H9 (cell line): ENCODE data around the gene CDC20. TPM values are rescaled to one million over a fixed set of nuclear protein-coding genes. Genes with fewer than 3 reads are reported as not detected.

Experiments used
- DNase-seq: peaks from one replicate; pipeline ENCODE4 v3.0.0-alpha.2; 2017
- H2AFZ ChIP-seq: one replicate; pipeline ENCODE4 v1.6.1; 2013; ENCODE audit warnings: mild to moderate bottlenecking, low read length, control low read depth, moderate library complexity
- H2AK5ac ChIP-seq: 2 replicates; pipeline ENCODE4 v1.6.1; 2013; ENCODE audit warnings: low read length, control low read depth, mixed read lengths; ENCODE audit not compliant: insufficient read length
- H2BK120ac ChIP-seq: one replicate; pipeline ENCODE4 v1.6.1; 2013; ENCODE audit warnings: low read depth, mild to moderate bottlenecking, low read length, control low read depth, inconsistent platforms; ENCODE audit not compliant: poor library complexity, severe bottlenecking
- H2BK12ac ChIP-seq: 2 replicates; pipeline ENCODE4 v1.6.1; 2013; ENCODE audit warnings: low read length, control low read depth, mixed read lengths, low read depth; ENCODE audit not compliant: insufficient read length
- H2BK15ac ChIP-seq: 2 replicates; pipeline ENCODE4 v1.6.1; 2013; ENCODE audit warnings: low read depth, low read length, control low read depth
- H2BK20ac ChIP-seq: one replicate; pipeline ENCODE4 v1.6.1; 2013; ENCODE audit warnings: low read depth, mild to moderate bottlenecking, low read length, control low read depth, inconsistent platforms; ENCODE audit not compliant: poor library complexity, severe bottlenecking
- H2BK5ac ChIP-seq: 2 replicates; pipeline ENCODE4 v1.6.1; 2013; ENCODE audit warnings: low read length, control low read depth, mixed read lengths; ENCODE audit not compliant: insufficient read length
- H3K14ac ChIP-seq: 2 replicates; pipeline ENCODE4 v1.6.1; 2013; ENCODE audit warnings: low read length, control low read depth; ENCODE audit not compliant: insufficient read depth
- H3K18ac ChIP-seq: 2 replicates; pipeline ENCODE4 v1.6.1; 2013; ENCODE audit warnings: low read depth, mild to moderate bottlenecking, mixed read lengths, low read length, control low read depth; ENCODE audit not compliant: insufficient read length
- H3K23ac ChIP-seq: 2 replicates; pipeline ENCODE4 v1.6.1; 2013; ENCODE audit warnings: low read length, control low read depth, mixed read lengths, low read depth; ENCODE audit not compliant: insufficient read length
- H3K23me2 ChIP-seq: 2 replicates; pipeline ENCODE4 v1.6.1; 2013; ENCODE audit warnings: low read depth, mild to moderate bottlenecking, mixed read lengths, low read length, control low read depth; ENCODE audit not compliant: insufficient read length, poor library complexity, severe bottlenecking
- H3K27ac ChIP-seq: 2 replicates; pipeline ENCODE4 v1.5.1; 2013; ENCODE audit warnings: low read length, control low read depth, mixed read lengths, low read depth; ENCODE audit not compliant: insufficient read length
- H3K27me3 ChIP-seq: 2 replicates; pipeline ENCODE4 v1.6.1; 2013; ENCODE audit warnings: low read length, control low read depth, inconsistent platforms; ENCODE audit not compliant: insufficient read depth
- H3K4ac ChIP-seq: 2 replicates; pipeline ENCODE4 v1.6.1; 2013; ENCODE audit warnings: low read depth, mild to moderate bottlenecking, control low read depth, inconsistent platforms, low read length, moderate library complexity
- H3K4me1 ChIP-seq: 2 replicates; pipeline ENCODE4 v1.6.1; 2013; ENCODE audit warnings: low read length, control low read depth, inconsistent platforms; ENCODE audit not compliant: insufficient read depth
- H3K4me2 ChIP-seq: 2 replicates; pipeline ENCODE4 v1.6.1; 2013; ENCODE audit warnings: low read length, control low read depth, mixed read lengths; ENCODE audit not compliant: insufficient read length, insufficient read depth
- H3K56ac ChIP-seq: 2 replicates; pipeline ENCODE4 v1.6.1; 2013; ENCODE audit warnings: low read depth, mild to moderate bottlenecking, mixed read lengths, low read length, control low read depth; ENCODE audit not compliant: insufficient read length
- H3K79me1 ChIP-seq: 2 replicates; pipeline ENCODE4 v1.6.1; 2013; ENCODE audit warnings: low read depth, mild to moderate bottlenecking, moderate library complexity, low read length, control low read depth, inconsistent platforms; ENCODE audit not compliant: insufficient read depth, poor library complexity, severe bottlenecking
- H3K79me2 ChIP-seq: 2 replicates; pipeline ENCODE4 v1.6.1; 2013; ENCODE audit warnings: low read length, control low read depth, inconsistent platforms; ENCODE audit not compliant: insufficient read depth
- H3K9ac ChIP-seq: 2 replicates; pipeline ENCODE4 v1.6.1; 2013; ENCODE audit warnings: low read length, control low read depth, mixed read lengths; ENCODE audit not compliant: insufficient read length; ENCODE audit errors: extremely low read depth
- H3K9me3 ChIP-seq: one replicate; pipeline ENCODE4 v1.6.1; 2013; ENCODE audit warnings: low read depth, low read length, inconsistent platforms; ENCODE audit not compliant: control insufficient read depth
- H3T11ph ChIP-seq: one replicate; pipeline ENCODE4 v1.6.1; 2013; ENCODE audit warnings: mild to moderate bottlenecking, low read length, control low read depth, inconsistent platforms
- H4K20me1 ChIP-seq: one replicate; pipeline ENCODE4 v1.6.1; 2013; ENCODE audit not compliant: control insufficient read depth, insufficient read length, insufficient read depth
- H4K5ac ChIP-seq: 2 replicates; pipeline ENCODE4 v1.6.1; 2013; ENCODE audit warnings: low read depth, mild to moderate bottlenecking, mixed read lengths, low read length, control low read depth; ENCODE audit not compliant: insufficient read length
- H4K8ac ChIP-seq: replicated peaks from 2 replicates; pipeline ENCODE4 v1.6.1; 2013; ENCODE audit warnings: low read length, control low read depth, mixed read lengths, low read depth; ENCODE audit not compliant: insufficient read length
- H4K91ac ChIP-seq: 2 replicates; pipeline ENCODE4 v1.6.1; 2013; ENCODE audit warnings: low read depth, mild to moderate bottlenecking, moderate library complexity, mixed read lengths, low read length, control low read depth; ENCODE audit not compliant: insufficient read length
- H3K27ac Mint-ChIP-seq, 3 experiments: 2 replicates in 2 of 3; 3 replicates in 1 of 3; pipeline ENCODE4 v1.8.0; 2020 to 2021; ENCODE audit warnings: mixed read lengths in 3 of 3, mild to moderate bottlenecking in 1 of 3, moderate library complexity in 1 of 3
- H3K27me3 Mint-ChIP-seq: 2 replicates; pipeline ENCODE4 v1.8.0; 2021; ENCODE audit warnings: low read depth, mild to moderate bottlenecking, moderate library complexity, mixed read lengths
- H3K36me3 Mint-ChIP-seq, 3 experiments: 2 replicates in 2 of 3; 3 replicates in 1 of 3; pipeline ENCODE4 v1.8.0; 2020 to 2021; ENCODE audit warnings: low read depth in 3 of 3, mixed read lengths in 3 of 3; ENCODE audit not compliant: insufficient read depth in 1 of 3
- H3K4me1 Mint-ChIP-seq, 2 experiments: 2 replicates each; pipeline ENCODE4 v1.8.0; 2020; ENCODE audit warnings: mixed read lengths in 2 of 2
- H3K4me3 Mint-ChIP-seq, 2 experiments: 2 replicates in 1 of 2; 3 replicates in 1 of 2; pipeline ENCODE4 v1.8.0; 2020 to 2021; ENCODE audit warnings: mild to moderate bottlenecking in 2 of 2, mixed read lengths in 2 of 2, moderate library complexity in 1 of 2
- H3K9me3 Mint-ChIP-seq, 2 experiments: 2 replicates in 1 of 2; 3 replicates in 1 of 2; pipeline ENCODE4 v1.8.0; 2020; ENCODE audit warnings: mild to moderate bottlenecking in 2 of 2, mixed read lengths in 2 of 2, moderate library complexity in 1 of 2
- CTCF ChIP-seq: fragments of 200-600 bp; sonication (generic); conservative IDR thresholded peaks from 3 replicates; pipeline ENCODE4 v1.8.0; 2021; ENCODE audit warnings: antibody characterized with exemption, mild to moderate bottlenecking
- WGBS: extraction: QIAGEN DNeasy Blood & Tissue Kit; methylation state at CpG from one replicate; pipeline ENCODE4 v1.1.7; 2013; ENCODE audit warnings: missing lambda C conversion rate, low lambda C conversion rate, mixed read lengths; ENCODE audit not compliant: insufficient read length; ENCODE audit errors: extremely low coverage; 5-methylcytosine and 5-hydroxymethylcytosine counted together
- total RNA-seq: library from RNA; stranded (reverse); gene quantifications from 2 replicates; pipeline ENCODE4 v1.2.1, GENCODE V29; 2021

The CDC20 gene
- total RNA-seq, 1 experiment from 2014 or later: 246 TPM

- H3K4me3 Mint-ChIP-seq: no peak overlapping the region
- H3K4ac ChIP-seq: no peak overlapping the region
- no peak overlapping the region for H3K56ac ChIP-seq
- H2BK12ac ChIP-seq: no peak overlapping the region
- no peaks in the 10 kb centered on the region for H3K79me2 ChIP-seq
- H2BK120ac ChIP-seq: no peak overlapping the region
- H4K91ac ChIP-seq: no peak overlapping the region
- no peak overlapping the region for H3K14ac ChIP-seq
- H3K9me3 Mint-ChIP-seq: no peaks in the 10 kb centered on the region
- H2AFZ ChIP-seq: no peak overlapping the region
- no peak overlapping the region for H3K27ac Mint-ChIP-seq
- no peak overlapping the region for H3T11ph ChIP-seq
- H3K36me3 Mint-ChIP-seq: no peaks in the 10 kb centered on the region
- H3K4me1 ChIP-seq: no peaks in the 10 kb centered on the region; the same call in 1 of the 2 replicates
- H2AK5ac ChIP-seq: no peak overlapping the region
- no peak overlapping the region for H4K5ac ChIP-seq
- no peak overlapping the region for H3K27ac ChIP-seq
- no peak overlapping the region for H2BK15ac ChIP-seq
- H3K27me3 Mint-ChIP-seq: peaks cover 29% of the 10 kb centered on the region
- H3K4me2 ChIP-seq: no peak overlapping the region
- no peak for TF ChIP-seq CTCF
- whole genome bisulfite sequencing: no CpG with 5 or more reads among the region's 4 CpGs
- H3K23ac ChIP-seq: no peak overlapping the region
- no peak overlapping the region for H4K8ac ChIP-seq
- no peak for DNase-seq
- H3K9ac ChIP-seq: no peak overlapping the region
- H2BK20ac ChIP-seq: no peak overlapping the region
- no peak overlapping the region for H3K18ac ChIP-seq
- no peaks in the 10 kb centered on the region for H4K20me1 ChIP-seq
- peaks cover 6% of the 10 kb centered on the region for H3K23me2 ChIP-seq
- H3K79me1 ChIP-seq: no peaks in the 10 kb centered on the region
- peaks cover 4% of the 10 kb centered on the region for H3K27me3 ChIP-seq
- H3K9me3 ChIP-seq: no peaks in the 10 kb centered on the region
- no peak overlapping the region for H2BK5ac ChIP-seq
- peaks cover 25 to 32% of the 10 kb centered on the region in 2 experiments for H3K4me1 Mint-ChIP-seq
Observed at GRCh38 chr1:43344267-43344850, 14.4 kb upstream of the CDC20 start.
